Measurements from ENCODE around the gene MYCBPAP.

MYCBPAP gene

DNA sequence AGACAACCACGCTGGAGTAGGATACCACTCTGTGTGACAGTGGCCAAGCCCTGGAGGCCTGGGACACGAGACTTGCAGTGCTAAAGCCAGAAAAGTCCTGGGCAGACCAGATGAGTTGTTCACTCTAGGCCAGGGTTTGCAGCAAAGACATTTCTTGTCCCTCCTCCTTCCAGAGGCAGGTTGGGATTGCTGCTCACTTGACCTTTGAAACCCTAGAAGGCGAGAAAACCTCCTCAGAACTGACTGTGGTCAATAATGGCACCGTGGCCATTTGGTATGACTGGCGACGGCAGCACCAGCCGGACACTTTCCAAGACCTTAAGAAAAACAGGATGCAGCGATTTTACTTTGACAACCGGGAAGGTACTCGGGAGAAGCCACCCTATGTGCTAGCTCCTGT lies 14.5 kb downstream of the MYCBPAP start:
- intact Hi-C loops (cut with micrococcal nuclease) = no loop called here
- H3K27me3 Mint-ChIP-seq = peaks cover 2% of the 10 kb centered on the region
- H3K4me3 Mint-ChIP-seq = no peak overlapping the region
- no peaks in the 10 kb centered on the region for H3K4me1 Mint-ChIP-seq (ENCODE audit: low read depth)
- H3K9me3 Mint-ChIP-seq = no peaks in the 10 kb centered on the region
- no peak overlapping the region for H3K27ac Mint-ChIP-seq
- no peaks in the 10 kb centered on the region for H3K36me3 Mint-ChIP-seq (ENCODE audit: low read depth)

DNA sequence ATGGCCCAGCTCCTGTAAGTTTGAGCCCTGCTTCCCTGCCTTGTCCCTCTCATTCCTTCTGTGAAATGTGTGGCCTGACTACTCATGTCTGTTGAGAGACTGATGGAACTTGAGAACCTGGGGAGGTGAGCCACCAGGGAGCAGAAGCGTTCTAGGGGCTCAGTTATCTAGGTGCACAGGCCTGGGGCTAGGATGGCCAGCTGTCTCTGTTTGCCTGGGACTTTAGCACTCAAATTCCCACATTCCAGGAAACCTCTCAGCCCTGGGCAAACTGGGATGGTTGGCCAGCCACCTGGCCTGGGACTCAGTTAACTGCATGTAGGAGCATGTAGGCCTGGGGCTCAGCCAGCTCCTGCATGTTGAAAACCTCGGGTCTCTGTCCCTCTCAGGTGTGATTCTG lies 15.0 kb downstream of the MYCBPAP start:
- peaks cover 2% of the 10 kb centered on the region for H3K27me3 Mint-ChIP-seq
- no peaks in the 10 kb centered on the region for H3K36me3 Mint-ChIP-seq (ENCODE audit: low read depth)
- intact Hi-C loops (cut with micrococcal nuclease) = no loop called here
- no peak overlapping the region for H3K4me3 Mint-ChIP-seq
- no peaks in the 10 kb centered on the region for H3K9me3 Mint-ChIP-seq
- no peak overlapping the region for H3K27ac Mint-ChIP-seq
- no peaks in the 10 kb centered on the region for H3K4me1 Mint-ChIP-seq (ENCODE audit: low read depth)

DNA sequence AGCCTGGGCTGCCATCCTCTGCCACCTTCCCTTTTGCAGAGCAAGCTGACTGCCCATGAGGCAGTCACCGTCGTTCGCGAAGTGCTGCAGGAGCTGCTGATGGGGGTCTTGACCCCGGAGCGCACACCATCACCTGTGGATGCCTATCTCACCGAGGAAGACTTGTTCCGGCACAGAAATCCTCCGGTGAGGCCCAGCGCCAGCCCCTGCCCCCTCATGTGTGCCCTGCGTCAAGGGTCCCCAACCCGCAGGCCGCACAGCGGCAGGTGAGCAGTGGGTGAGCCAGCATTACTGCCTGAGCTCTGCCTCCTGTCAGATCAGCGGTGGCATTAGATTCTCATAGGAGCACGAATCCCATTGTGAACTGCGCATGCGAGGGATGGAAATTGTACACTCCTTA lies 16.6 kb downstream of the MYCBPAP start:
- no peaks in the 10 kb centered on the region for H3K36me3 Mint-ChIP-seq (ENCODE audit: low read depth)
- no peaks in the 10 kb centered on the region for H3K9me3 Mint-ChIP-seq
- peaks cover 12% of the 10 kb centered on the region for H3K27me3 Mint-ChIP-seq
- intact Hi-C loops (cut with micrococcal nuclease) = no loop called here
- H3K4me3 Mint-ChIP-seq = no peak overlapping the region
- H3K4me1 Mint-ChIP-seq (ENCODE audit: low read depth) = no peaks in the 10 kb centered on the region
- H3K27ac Mint-ChIP-seq = no peak overlapping the region

DNA sequence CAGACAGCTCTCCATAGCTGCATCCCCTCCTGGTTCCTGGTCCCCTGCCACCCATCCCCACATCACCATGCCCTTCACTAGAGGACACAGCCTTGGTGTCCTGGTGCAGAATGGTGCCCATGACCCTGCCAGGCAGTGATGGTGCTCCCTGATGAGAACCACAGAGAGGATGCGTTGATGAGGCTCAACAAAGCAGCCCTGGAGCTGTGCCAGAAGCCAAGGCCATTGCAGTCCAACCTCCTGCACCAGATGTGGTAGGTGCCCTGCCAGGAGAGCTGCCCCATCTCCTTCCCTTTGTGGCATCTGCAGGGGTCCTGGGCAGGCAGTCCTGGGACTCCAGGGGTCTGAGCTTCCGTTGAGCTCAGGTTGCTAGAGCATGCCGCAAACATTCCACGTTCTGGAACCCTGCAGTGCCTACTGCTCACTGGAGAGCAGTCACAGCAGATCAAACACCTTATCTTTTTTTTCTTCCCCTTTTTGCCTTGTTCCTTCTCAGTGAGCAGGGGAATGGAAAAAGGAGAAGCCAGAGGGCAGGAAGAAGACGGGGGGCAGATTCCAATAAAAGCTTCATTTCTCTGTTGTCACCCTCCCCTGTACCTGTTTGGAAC lies 19.0 kb downstream of the MYCBPAP start:
- Mint-ChIP-seq H3K27me3 (peaks cover 26% of the 10 kb centered on the region), H3K9me3 (no peaks in the 10 kb centered on the region), H3K36me3 (ENCODE audit: low read depth) (no peaks in the 10 kb centered on the region), H3K27ac (no peak overlapping the region), H3K4me3 (no peak overlapping the region), H3K4me1 (ENCODE audit: low read depth) (peaks cover 18% of the 10 kb centered on the region)
- intact Hi-C loops (cut with micrococcal nuclease) = no loop called here

DNA sequence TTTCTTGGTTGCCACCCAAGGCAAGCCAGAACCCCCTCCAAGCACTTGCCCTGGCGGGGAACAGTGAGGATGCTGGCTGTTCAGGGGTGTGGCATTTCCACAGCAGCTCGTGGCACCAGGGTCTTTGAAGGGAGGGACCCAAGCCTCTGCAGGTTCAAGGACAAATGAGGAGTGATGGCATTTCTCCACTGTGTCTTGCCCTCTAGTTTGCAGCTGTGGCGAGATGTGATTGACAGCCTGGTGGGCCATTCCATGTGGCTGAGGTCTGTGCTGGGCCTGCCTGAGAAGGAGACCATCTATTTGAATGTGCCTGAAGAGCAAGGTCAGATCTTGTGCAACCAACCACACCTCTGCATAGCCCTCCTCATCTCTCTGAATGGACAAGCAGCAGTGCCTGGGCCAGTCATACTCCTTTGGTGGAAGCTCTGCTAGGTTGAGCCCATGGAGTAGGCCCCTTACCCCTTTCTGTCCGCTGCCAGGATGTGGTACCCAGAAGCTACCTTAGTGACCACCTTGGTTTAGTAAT lies 19.8 kb downstream of the MYCBPAP start:
- intact Hi-C loops (cut with micrococcal nuclease) = no loop called here
- no peak overlapping the region for H3K27ac Mint-ChIP-seq
- no peaks in the 10 kb centered on the region for H3K36me3 Mint-ChIP-seq (ENCODE audit: low read depth)

DNA sequence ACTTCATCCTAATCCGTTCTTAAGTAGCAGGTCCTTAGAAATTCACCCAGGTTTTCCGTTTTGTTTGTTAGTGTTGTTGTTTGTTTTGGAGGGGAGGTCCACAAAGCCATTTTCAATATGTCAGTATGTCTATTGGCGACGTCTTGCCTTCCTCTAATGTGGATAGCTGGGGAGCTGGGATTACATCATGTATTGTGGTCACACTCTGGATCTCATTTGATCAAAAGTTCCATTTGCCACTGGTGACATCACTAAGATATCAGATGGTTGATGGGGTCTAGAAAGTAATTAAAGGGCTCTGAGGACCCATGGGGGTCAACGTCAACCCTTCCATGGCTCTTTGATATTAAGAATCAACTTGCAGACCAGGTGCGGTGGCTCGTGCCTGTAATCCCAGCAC lies 21.6 kb downstream of the MYCBPAP start:
- Mint-ChIP-seq H3K4me3 (no peak overlapping the region), H3K4me1 (ENCODE audit: low read depth) (peaks cover 42% of the 10 kb centered on the region), H3K36me3 (ENCODE audit: low read depth) (no peaks in the 10 kb centered on the region), H3K9me3 (no peaks in the 10 kb centered on the region), H3K27me3 (peaks cover 52% of the 10 kb centered on the region), H3K27ac (no peak overlapping the region)
- intact Hi-C loops (cut with micrococcal nuclease) = no loop called here

More for the DNA sequence above, 19.8 kb downstream of the MYCBPAP start:
- H3K4me1 Mint-ChIP-seq (ENCODE audit: low read depth) = peaks cover 24% of the 10 kb centered on the region
- H3K9me3 Mint-ChIP-seq = no peaks in the 10 kb centered on the region
- no peak overlapping the region for H3K4me3 Mint-ChIP-seq
- peaks cover 34% of the 10 kb centered on the region for H3K27me3 Mint-ChIP-seq

DNA sequence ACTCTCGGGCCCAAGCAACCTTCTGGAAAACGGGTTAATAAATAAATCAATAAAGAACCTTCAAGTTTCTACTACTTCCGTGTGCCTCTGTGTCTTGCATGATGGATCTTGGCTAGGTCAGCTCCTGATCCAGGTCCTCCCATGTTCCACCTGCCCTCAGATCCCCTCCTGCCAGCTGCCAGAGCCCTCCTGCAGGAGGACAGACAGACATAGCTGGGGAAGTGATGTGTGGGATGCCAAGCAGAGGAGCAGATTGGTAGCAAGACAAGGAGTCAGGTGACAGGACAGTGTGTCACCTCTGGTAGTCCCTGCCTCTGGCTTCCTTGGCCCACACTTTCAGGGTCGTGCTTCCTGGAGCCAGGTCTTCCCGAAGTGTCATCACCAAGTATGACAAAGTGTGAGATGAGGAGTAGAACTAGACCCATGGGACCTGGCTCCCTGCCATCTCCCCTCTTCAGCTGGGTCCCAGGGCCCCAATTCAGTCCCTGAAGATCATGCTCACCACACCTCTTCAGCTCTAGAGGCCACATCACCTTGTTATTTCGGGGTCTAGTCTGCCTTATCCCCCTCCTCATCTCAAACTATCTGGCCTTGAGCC lies 23.3 kb downstream of the MYCBPAP start:
- Mint-ChIP-seq H3K36me3 (ENCODE audit: low read depth) (no peaks in the 10 kb centered on the region), H3K4me3 (no peak overlapping the region), H3K4me1 (ENCODE audit: low read depth) (peaks cover 48% of the 10 kb centered on the region), H3K9me3 (no peaks in the 10 kb centered on the region), H3K27me3 (peaks cover 67% of the 10 kb centered on the region), H3K27ac (no peak overlapping the region)
- intact Hi-C loops (cut with micrococcal nuclease) = no loop called here

DNA sequence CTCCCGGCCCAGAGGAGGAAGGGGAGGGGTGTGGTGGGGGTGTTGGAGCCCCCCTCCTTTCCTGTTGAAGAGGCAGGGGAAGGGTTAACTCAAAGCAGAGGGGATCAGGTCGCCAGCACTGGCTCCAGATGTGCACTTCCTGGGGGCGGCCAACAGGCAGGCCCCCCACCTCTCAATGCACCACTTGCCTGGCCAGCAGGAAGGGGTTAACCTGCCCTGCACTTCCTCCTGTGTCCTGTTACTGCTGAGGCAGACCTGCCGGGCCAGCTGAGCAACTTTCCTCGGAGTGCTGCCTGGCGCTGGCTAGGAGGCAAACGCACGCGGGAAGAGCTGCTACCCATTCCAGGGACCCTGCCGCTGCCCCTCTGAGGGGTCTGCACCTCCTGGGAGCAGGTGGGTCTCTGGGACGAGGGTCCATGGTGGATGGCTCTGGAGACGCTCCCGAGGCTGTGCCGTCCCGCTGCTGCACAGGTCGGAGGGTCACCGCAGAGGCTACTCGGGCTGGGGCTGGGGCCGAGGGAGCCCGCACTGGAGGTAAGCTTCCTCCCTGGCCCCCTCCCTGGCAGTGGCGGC lies 24.3 kb downstream of the MYCBPAP start, which contains the start of gene EPN3:
Gene EPN3 (plus strand): TSS at position 284 of the 573 bp plus-strand sequence. CDS start 3,822 bp downstream, outside the sequence.
- intact Hi-C loops (cut with micrococcal nuclease) = no loop called here
- peaks cover 70% of the 10 kb centered on the region for H3K27me3 Mint-ChIP-seq
- peaks cover 48% of the 10 kb centered on the region for H3K4me1 Mint-ChIP-seq (ENCODE audit: low read depth)
- H3K36me3 Mint-ChIP-seq (ENCODE audit: low read depth) = no peaks in the 10 kb centered on the region
- no peak within 1 kb of the TSS for H3K4me3 Mint-ChIP-seq
- no peaks in the 10 kb centered on the region for H3K9me3 Mint-ChIP-seq
- no peak within 1 kb of the TSS for H3K27ac Mint-ChIP-seq

DNA sequence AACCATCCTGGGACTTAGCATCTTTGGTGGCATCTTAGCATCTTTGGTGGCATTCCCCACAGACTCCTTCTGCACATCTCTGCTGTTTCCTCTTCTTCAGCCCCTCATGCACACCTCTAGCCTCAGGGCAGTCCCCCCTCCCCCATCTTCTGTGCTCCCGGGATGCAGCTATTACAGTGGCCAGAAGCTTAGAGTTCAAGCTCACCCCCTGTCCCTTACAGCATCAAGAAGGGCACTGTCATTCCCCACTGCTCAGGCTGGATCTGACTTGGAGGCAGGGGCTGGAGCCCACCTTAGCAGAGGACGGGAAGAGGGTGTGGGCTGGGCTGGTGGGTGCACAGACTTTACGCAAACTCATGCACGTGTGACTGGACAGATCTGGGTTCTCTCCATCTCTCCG lies 24.9 kb downstream of the MYCBPAP start:
- Mint-ChIP-seq H3K36me3 (ENCODE audit: low read depth) (no peaks in the 10 kb centered on the region), H3K9me3 (no peaks in the 10 kb centered on the region), H3K4me1 (ENCODE audit: low read depth) (peaks cover 48% of the 10 kb centered on the region), H3K4me3 (no peak overlapping the region), H3K27ac (no peak overlapping the region), H3K27me3 (peaks cover 70% of the 10 kb centered on the region)
- intact Hi-C loops (cut with micrococcal nuclease) = no loop called here

DNA sequence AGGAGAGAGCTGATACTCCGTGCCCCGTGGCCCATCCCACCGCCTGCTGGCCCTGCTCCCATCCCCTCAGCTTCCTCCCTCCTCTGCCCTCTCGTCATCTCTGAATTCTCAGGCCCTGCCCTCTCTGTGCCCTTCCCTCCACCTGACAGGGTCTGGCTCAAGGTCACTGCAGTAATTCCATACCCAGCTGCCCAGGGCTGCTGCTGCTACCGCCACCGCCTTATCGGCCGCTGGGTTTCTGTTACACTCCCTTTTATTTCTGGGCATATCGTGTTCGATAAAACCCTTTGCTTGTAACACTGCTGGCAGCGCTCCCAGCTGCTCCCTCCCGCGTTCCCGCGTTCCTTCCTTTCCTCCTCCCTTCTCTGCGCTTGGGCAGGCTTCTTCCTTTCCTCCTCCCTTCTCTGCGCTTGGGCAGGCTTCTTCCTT lies 25.5 kb downstream of the MYCBPAP start:
- peaks cover 68% of the 10 kb centered on the region for H3K27me3 Mint-ChIP-seq
- H3K36me3 Mint-ChIP-seq (ENCODE audit: low read depth) = no peaks in the 10 kb centered on the region
- intact Hi-C loops (cut with micrococcal nuclease) = no loop called here
- H3K9me3 Mint-ChIP-seq = no peaks in the 10 kb centered on the region
- H3K4me1 Mint-ChIP-seq (ENCODE audit: low read depth) = peaks cover 53% of the 10 kb centered on the region
- no peak overlapping the region for H3K27ac Mint-ChIP-seq
- H3K4me3 Mint-ChIP-seq = no peak overlapping the region

DNA sequence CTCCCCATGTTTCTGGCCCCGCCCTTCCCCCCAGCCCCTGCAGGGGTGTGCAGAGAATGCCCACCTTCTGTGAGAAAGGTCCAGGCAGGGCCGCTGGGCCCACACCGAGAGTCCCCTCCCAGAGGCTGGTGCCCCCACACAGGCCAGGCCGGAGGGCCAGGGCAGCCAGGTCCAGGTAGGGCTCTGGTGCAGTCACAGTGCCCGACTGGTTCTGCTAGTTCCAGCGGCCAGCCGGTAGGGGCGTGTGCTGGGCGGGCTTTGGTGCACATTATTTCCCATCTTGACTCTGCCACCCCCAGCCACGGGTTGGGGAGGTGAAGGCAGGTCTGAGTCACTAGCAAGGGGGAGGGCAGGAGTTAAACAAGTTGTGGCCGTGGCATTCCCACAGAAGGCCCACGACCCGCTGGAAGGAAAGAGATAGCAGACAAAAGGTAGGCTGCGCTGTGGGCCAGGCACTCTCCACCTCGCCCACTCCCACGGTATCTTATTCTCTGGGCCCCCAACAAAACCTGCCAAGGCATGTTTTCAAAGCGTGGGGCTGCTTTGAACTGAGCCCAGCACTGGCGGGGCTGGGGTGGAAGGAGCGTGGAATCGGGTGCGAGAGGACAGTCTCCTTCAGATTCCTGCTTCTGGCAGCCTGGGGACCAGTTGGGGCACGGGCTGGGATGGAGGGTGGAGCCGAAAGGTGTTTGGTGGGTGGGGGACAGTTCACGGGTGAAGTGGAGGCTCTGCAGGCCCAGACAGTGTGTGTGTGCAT lies 26.2 kb downstream of the MYCBPAP start:
- intact Hi-C loops (cut with micrococcal nuclease) = no loop called here
- peaks cover 55% of the 10 kb centered on the region for H3K4me1 Mint-ChIP-seq (ENCODE audit: low read depth)
- H3K27me3 Mint-ChIP-seq = peaks cover 68% of the 10 kb centered on the region
- no peak overlapping the region for H3K27ac Mint-ChIP-seq
- no peaks in the 10 kb centered on the region for H3K9me3 Mint-ChIP-seq
- H3K36me3 Mint-ChIP-seq (ENCODE audit: low read depth) = no peaks in the 10 kb centered on the region
- H3K4me3 Mint-ChIP-seq = no peak overlapping the region

DNA sequence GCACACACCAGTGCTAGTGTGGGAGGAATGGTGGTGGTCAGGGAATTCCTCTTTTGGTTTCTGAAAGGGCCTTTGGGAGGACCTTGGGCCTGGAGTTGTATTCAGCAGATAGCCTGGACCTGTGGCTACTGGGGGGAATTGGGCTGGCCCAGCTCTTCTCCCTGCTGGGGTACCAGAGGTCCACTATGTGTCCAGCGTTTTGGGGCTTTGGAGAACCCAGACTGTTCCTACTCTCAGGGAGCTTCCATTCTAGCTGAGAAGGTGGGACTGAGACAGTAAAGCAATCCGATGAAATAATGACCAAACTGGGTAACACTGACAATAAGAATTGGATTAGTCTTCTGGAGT lies 26.7 kb downstream of the MYCBPAP start:
- Mint-ChIP-seq H3K4me3 (no peak overlapping the region), H3K27me3 (peaks cover 62% of the 10 kb centered on the region), H3K36me3 (ENCODE audit: low read depth) (no peaks in the 10 kb centered on the region), H3K27ac (no peak overlapping the region), H3K4me1 (ENCODE audit: low read depth) (peaks cover 55% of the 10 kb centered on the region), H3K9me3 (no peaks in the 10 kb centered on the region)
- intact Hi-C loops (cut with micrococcal nuclease) = no loop called here

DNA sequence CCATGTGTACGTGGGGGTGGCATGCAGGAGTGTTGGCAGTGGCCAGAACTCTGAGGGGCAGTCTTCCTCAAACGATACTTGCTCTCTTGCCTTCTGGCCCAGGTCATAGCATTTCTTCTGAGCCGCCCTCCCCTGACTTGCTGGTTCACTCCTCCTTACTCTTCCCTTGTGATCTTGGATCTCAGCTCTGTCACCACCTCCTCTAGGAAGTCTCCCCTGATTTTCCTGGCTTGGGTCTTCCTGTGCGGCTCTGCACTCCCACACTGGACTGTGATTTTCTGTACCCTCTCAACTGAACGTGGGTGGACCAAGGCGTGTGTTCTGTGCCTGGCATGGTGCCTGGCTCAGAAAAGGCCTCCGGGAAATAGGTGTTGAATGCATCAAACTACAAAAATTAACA lies 27.2 kb downstream of the MYCBPAP start:
- peaks cover 65% of the 10 kb centered on the region for H3K27me3 Mint-ChIP-seq
- H3K4me3 Mint-ChIP-seq = no peak overlapping the region
- peaks cover 55% of the 10 kb centered on the region for H3K4me1 Mint-ChIP-seq (ENCODE audit: low read depth)
- no peaks in the 10 kb centered on the region for H3K36me3 Mint-ChIP-seq (ENCODE audit: low read depth)
- H3K9me3 Mint-ChIP-seq = no peaks in the 10 kb centered on the region
- H3K27ac Mint-ChIP-seq = no peak overlapping the region
- intact Hi-C loops (cut with micrococcal nuclease) = no loop called here

All from dendritic cell treated with granulocyte-macrophage colony-stimulating factor and Interleukin-4, amounts not matched to agents 40 ng/mL and 50 ng/mL, for 4 days (primary cell).